Measurements from ENCODE around the gene SYT1. TPM values are rescaled to one million over a fixed set of nuclear protein-coding genes. Genes with fewer than 3 reads are reported as not detected.
A peak's percentile ranks its signal among the peaks of the same experiment; 100 is the strongest.

SYT1 gene
- total and polyA plus RNA-seq, 4 donors, result 38.0 to 113 (median 97.8) TPM

- no peaks in the 10 kb centered on the region for H3K36me3 ChIP-seq (ENCODE audit: control insufficient read depth, insufficient read depth, low read length)
- H3K9me3 ChIP-seq (ENCODE audit: control insufficient read depth, insufficient read depth, low read length), result no peaks in the 10 kb centered on the region
- H3K4me1 ChIP-seq (ENCODE audit: control insufficient read depth, insufficient read depth, low read length), result no peaks in the 10 kb centered on the region
- 67% methylated on average over 1 of the region's 5 CpGs for WGBS (ENCODE audit: insufficient coverage)
- no peaks in the 10 kb centered on the region for H3K27me3 ChIP-seq (ENCODE audit: control insufficient read depth, insufficient read depth, low read length)
- no peak for DNase-seq (ENCODE audit: low read depth in 4 of 6, low spot score in 6 of 6)
- H3K4me3 ChIP-seq (ENCODE audit: low read depth, low read length), result no peak overlapping the region
- no peak overlapping the region for H3K27ac ChIP-seq (ENCODE audit: low read depth, low read length)
Observed at GRCh38 chr12:78928200-78929074, 63.9 kb downstream of the SYT1 start.

- Histone ChIP-seq H3K4me3 (ENCODE audit: low read depth, low read length) (no peak overlapping the region), H3K27me3 (ENCODE audit: control insufficient read depth, insufficient read depth, low read length) (no peaks in the 10 kb centered on the region), H3K4me1 (ENCODE audit: control insufficient read depth, insufficient read depth, low read length) (no peaks in the 10 kb centered on the region), H3K9me3 (ENCODE audit: control insufficient read depth, insufficient read depth, low read length) (no peaks in the 10 kb centered on the region), H3K27ac (ENCODE audit: low read depth, low read length) (no peak overlapping the region), H3K36me3 (ENCODE audit: control insufficient read depth, insufficient read depth, low read length) (no peaks in the 10 kb centered on the region)
- no peak for DNase-seq (ENCODE audit: low read depth in 4 of 6, low spot score in 6 of 6)
- 85% methylated on average over 3 of the region's 7 CpGs for WGBS (ENCODE audit: insufficient coverage)
Observed at GRCh38 chr12:78929075-78929418, 64.5 kb downstream of the SYT1 start.

- Histone ChIP-seq H3K36me3 (ENCODE audit: control insufficient read depth, insufficient read depth, low read length) (no peaks in the 10 kb centered on the region), H3K4me3 (ENCODE audit: low read depth, low read length) (no peak overlapping the region), H3K27ac (ENCODE audit: low read depth, low read length) (no peak overlapping the region), H3K27me3 (ENCODE audit: control insufficient read depth, insufficient read depth, low read length) (no peaks in the 10 kb centered on the region), H3K9me3 (ENCODE audit: control insufficient read depth, insufficient read depth, low read length) (no peaks in the 10 kb centered on the region), H3K4me1 (ENCODE audit: control insufficient read depth, insufficient read depth, low read length) (no peaks in the 10 kb centered on the region)
- 70% methylated on average over 1 of the region's 1 CpG for WGBS (ENCODE audit: insufficient coverage)
- peak in 1 of 6 donors; percentile 52 for DNase-seq (ENCODE audit: low read depth in 4 of 6, low spot score in 6 of 6)
Observed at GRCh38 chr12:78931466-78931990, 67.0 kb downstream of the SYT1 start.

GRCh38 chr12:78933014-78933413, 68.4 kb downstream of the SYT1 start:
- no CpG with 5 or more reads among the region's 2 CpGs for WGBS (ENCODE audit: insufficient coverage)
- Histone ChIP-seq H3K36me3 (ENCODE audit: control insufficient read depth, insufficient read depth, low read length) (no peaks in the 10 kb centered on the region), H3K9me3 (ENCODE audit: control insufficient read depth, insufficient read depth, low read length) (no peaks in the 10 kb centered on the region), H3K4me1 (ENCODE audit: control insufficient read depth, insufficient read depth, low read length) (no peaks in the 10 kb centered on the region), H3K4me3 (ENCODE audit: low read depth, low read length) (no peak overlapping the region), H3K27me3 (ENCODE audit: control insufficient read depth, insufficient read depth, low read length) (no peaks in the 10 kb centered on the region), H3K27ac (ENCODE audit: low read depth, low read length) (no peak overlapping the region)
- no peak for DNase-seq (ENCODE audit: low read depth in 4 of 6, low spot score in 6 of 6)

- Histone ChIP-seq H3K27me3 (ENCODE audit: control insufficient read depth, insufficient read depth, low read length) (no peaks in the 10 kb centered on the region), H3K4me3 (ENCODE audit: low read depth, low read length) (no peak overlapping the region), H3K9me3 (ENCODE audit: control insufficient read depth, insufficient read depth, low read length) (no peaks in the 10 kb centered on the region), H3K4me1 (ENCODE audit: control insufficient read depth, insufficient read depth, low read length) (no peaks in the 10 kb centered on the region), H3K27ac (ENCODE audit: low read depth, low read length) (no peak overlapping the region), H3K36me3 (ENCODE audit: control insufficient read depth, insufficient read depth, low read length) (no peaks in the 10 kb centered on the region)
- peak in 1 of 6 donors; percentile 41 for DNase-seq (ENCODE audit: low read depth in 4 of 6, low spot score in 6 of 6)
- 100% methylated on average over 1 of the region's 4 CpGs for WGBS (ENCODE audit: insufficient coverage)
Observed at GRCh38 chr12:78938341-78939084, 73.9 kb downstream of the SYT1 start.

- Histone ChIP-seq H3K4me3 (ENCODE audit: low read depth, low read length) (no peak overlapping the region), H3K27ac (ENCODE audit: low read depth, low read length) (no peak overlapping the region), H3K4me1 (ENCODE audit: control insufficient read depth, insufficient read depth, low read length) (no peaks in the 10 kb centered on the region), H3K36me3 (ENCODE audit: control insufficient read depth, insufficient read depth, low read length) (no peaks in the 10 kb centered on the region), H3K9me3 (ENCODE audit: control insufficient read depth, insufficient read depth, low read length) (no peaks in the 10 kb centered on the region), H3K27me3 (ENCODE audit: control insufficient read depth, insufficient read depth, low read length) (no peaks in the 10 kb centered on the region)
- no peak for DNase-seq (ENCODE audit: low read depth in 4 of 6, low spot score in 6 of 6)
Observed at GRCh38 chr12:78949532-78949931, 85.0 kb downstream of the SYT1 start.

- no peaks in the 10 kb centered on the region for H3K4me1 ChIP-seq (ENCODE audit: control insufficient read depth, insufficient read depth, low read length)
- peak in 1 of 6 donors; percentile 51 for DNase-seq (ENCODE audit: low read depth in 4 of 6, low spot score in 6 of 6)
- H3K27me3 ChIP-seq (ENCODE audit: control insufficient read depth, insufficient read depth, low read length), result no peaks in the 10 kb centered on the region
- no peaks in the 10 kb centered on the region for H3K9me3 ChIP-seq (ENCODE audit: control insufficient read depth, insufficient read depth, low read length)
- 82% methylated on average over 3 of the region's 11 CpGs for WGBS (ENCODE audit: insufficient coverage)
- H3K4me3 ChIP-seq (ENCODE audit: low read depth, low read length), result no peak overlapping the region
- no peak overlapping the region for H3K27ac ChIP-seq (ENCODE audit: low read depth, low read length)
- H3K36me3 ChIP-seq (ENCODE audit: control insufficient read depth, insufficient read depth, low read length), result no peaks in the 10 kb centered on the region
Observed at GRCh38 chr12:78951803-78952551, 87.4 kb downstream of the SYT1 start.

GRCh38 chr12:78952552-78952929, 88.0 kb downstream of the SYT1 start:
- Histone ChIP-seq H3K4me1 (ENCODE audit: control insufficient read depth, insufficient read depth, low read length) (no peaks in the 10 kb centered on the region), H3K27ac (ENCODE audit: low read depth, low read length) (no peak overlapping the region), H3K36me3 (ENCODE audit: control insufficient read depth, insufficient read depth, low read length) (no peaks in the 10 kb centered on the region), H3K4me3 (ENCODE audit: low read depth, low read length) (no peak overlapping the region), H3K9me3 (ENCODE audit: control insufficient read depth, insufficient read depth, low read length) (no peaks in the 10 kb centered on the region), H3K27me3 (ENCODE audit: control insufficient read depth, insufficient read depth, low read length) (no peaks in the 10 kb centered on the region)
- no peak for DNase-seq (ENCODE audit: low read depth in 4 of 6, low spot score in 6 of 6)
- no CpG with 5 or more reads among the region's 1 CpG for WGBS (ENCODE audit: insufficient coverage)

GRCh38 chr12:78958941-78959340, 94.4 kb downstream of the SYT1 start:
- no peaks in the 10 kb centered on the region for H3K9me3 ChIP-seq (ENCODE audit: control insufficient read depth, insufficient read depth, low read length)
- no peak for DNase-seq (ENCODE audit: low read depth in 4 of 6, low spot score in 6 of 6)
- no peaks in the 10 kb centered on the region for H3K36me3 ChIP-seq (ENCODE audit: control insufficient read depth, insufficient read depth, low read length)
- no CpG with 5 or more reads among the region's 3 CpGs for WGBS (ENCODE audit: insufficient coverage)
- H3K27me3 ChIP-seq (ENCODE audit: control insufficient read depth, insufficient read depth, low read length), result no peaks in the 10 kb centered on the region
- no peak overlapping the region for H3K4me3 ChIP-seq (ENCODE audit: low read depth, low read length)
- H3K27ac ChIP-seq (ENCODE audit: low read depth, low read length), result no peak overlapping the region
- no peaks in the 10 kb centered on the region for H3K4me1 ChIP-seq (ENCODE audit: control insufficient read depth, insufficient read depth, low read length)
